H1 (cell line): Measurements from ENCODE around the gene CYB561. TPM values are rescaled to one million over a fixed set of nuclear protein-coding genes. Genes with fewer than 3 reads are reported as not detected.

Experiments
- CTCF ChIA-PET: fragments of 300-600 bp; sonication (Branson Sonifier 250); formaldehyde crosslinking; loops from one replicate; lab custom pipeline; 2021; ENCODE audit not compliant: partially characterized antibody; lab: Charles Lee
- POLR2A ChIA-PET: fragments of 300-600 bp; sonication (Branson Sonifier 250); formaldehyde crosslinking; loops from one replicate; lab custom pipeline; 2021; ENCODE audit warnings: inconsistent platforms; ENCODE audit not compliant: partially characterized antibody; lab: Charles Lee
- DNase-seq, 2 experiments: peaks; one replicate each; pipeline versions ENCODE4 v3.0.0 to v3.0.0-alpha.2; 2010 to 2022; ENCODE audit warnings: low spot score in 2 of 2, low read depth in 1 of 2, mixed read lengths in 1 of 2
- FAIRE-seq: peaks from 2 replicates; lab custom pipeline; 2011; peaks lifted over from hg19 to GRCh38; lab: Jason Lieb, UNC
- H2AFZ ChIP-seq: 2 replicates; pipeline ENCODE4 v1.8.1; 2012; ENCODE audit warnings: low read length, inconsistent platforms
- H2AK5ac ChIP-seq: 2 replicates; pipeline ENCODE4 v1.6.1; 2013; ENCODE audit warnings: low read depth, low read length
- H2BK120ac ChIP-seq: replicated peaks from 2 replicates; pipeline ENCODE3; 2013; ENCODE audit warnings: low read depth, low read length, inconsistent platforms
- H2BK12ac ChIP-seq: 2 replicates; pipeline ENCODE4 v1.6.1; 2013; ENCODE audit warnings: low read depth, low read length
- H2BK15ac ChIP-seq: 2 replicates; pipeline ENCODE4 v1.6.1; 2013; ENCODE audit warnings: low read length
- H2BK20ac ChIP-seq: 2 replicates; pipeline ENCODE4 v1.6.1; 2013; ENCODE audit warnings: low read length
- H2BK5ac ChIP-seq: 2 replicates; pipeline ENCODE4 v1.6.1; 2013; ENCODE audit warnings: low read depth, low read length
- H3K14ac ChIP-seq: 2 replicates; pipeline ENCODE4 v1.6.1; 2013; ENCODE audit warnings: inconsistent platforms; ENCODE audit not compliant: insufficient read length
- H3K18ac ChIP-seq: 2 replicates; pipeline ENCODE4 v1.6.1; 2013; ENCODE audit warnings: low read length; ENCODE audit errors: extremely low read depth
- H3K23ac ChIP-seq: 2 replicates; pipeline ENCODE4 v1.6.1; 2013; ENCODE audit warnings: inconsistent platforms; ENCODE audit not compliant: insufficient read length
- H3K23me2 ChIP-seq: 2 replicates; pipeline ENCODE4 v1.6.1; 2013; ENCODE audit warnings: low read depth, low read length
- H3K27ac ChIP-seq: 2 replicates; pipeline ENCODE4 v1.6.1; 2011; ENCODE audit warnings: low read depth, low read length, inconsistent platforms
- H3K27me3 ChIP-seq, 4 experiments: replicated peaks in 1 of 4; 1 replicate in 1 of 4; 2 replicates in 3 of 4; pipeline versions ENCODE4 v1.6.1 to v1.8.1; 2011 to 2013; ENCODE audit warnings: low read length in 3 of 4, mild to moderate bottlenecking in 3 of 4, inconsistent platforms in 2 of 4, mixed read lengths in 2 of 4, moderate library complexity in 1 of 4; ENCODE audit not compliant: control insufficient read depth in 3 of 4, insufficient read depth in 3 of 4; ENCODE audit errors: extremely low read depth in 1 of 4
- H3K36me3 ChIP-seq, 4 experiments: 2 replicates each; pipeline versions ENCODE4 v1.6.1 to v1.8.1; 2011 to 2013; ENCODE audit warnings: mild to moderate bottlenecking in 4 of 4, low read length in 3 of 4, moderate library complexity in 2 of 4, control low read depth in 1 of 4, inconsistent platforms in 1 of 4; ENCODE audit not compliant: insufficient read depth in 4 of 4, control insufficient read depth in 2 of 4
- H3K4ac ChIP-seq: replicated peaks from 2 replicates; pipeline ENCODE3; 2013; ENCODE audit warnings: low read length, low read depth, mixed read lengths, inconsistent platforms; ENCODE audit not compliant: insufficient read length
- H3K4me1 ChIP-seq, 4 experiments: replicated peaks in 1 of 4; 1 replicate in 1 of 4; 2 replicates in 3 of 4; pipeline versions ENCODE4 v1.6.1 to v1.8.1; 2011 to 2013; ENCODE audit warnings: low read length in 3 of 4, inconsistent platforms in 2 of 4, mixed read lengths in 1 of 4; ENCODE audit not compliant: insufficient read depth in 4 of 4, control insufficient read depth in 3 of 4
- H3K4me2 ChIP-seq, 2 experiments: 2 replicates each; pipeline versions ENCODE4 v1.6.1 to v1.8.1; 2011 to 2013; ENCODE audit warnings: low read depth in 2 of 2, low read length in 2 of 2, control low read depth in 1 of 2, inconsistent platforms in 1 of 2, mild to moderate bottlenecking in 1 of 2; ENCODE audit not compliant: insufficient read depth in 1 of 2
- H3K4me3 ChIP-seq, 4 experiments: fragments of 200-600, 300-600 bp in 1 of 4; sonication (generic), shearing (Covaris generic), sonication (Bioruptor Twin) in 1 of 4; 2 replicates each; pipeline versions ENCODE4 v1.5.1 to v1.8.1; 2011 to 2016; ENCODE audit warnings: low read length in 4 of 4, low read depth in 3 of 4, control low read depth in 2 of 4, inconsistent platforms in 2 of 4, mild to moderate bottlenecking in 2 of 4, mixed read lengths in 1 of 4, moderate library complexity in 1 of 4; ENCODE audit not compliant: insufficient read depth in 2 of 4; ENCODE audit errors: extremely low read depth in 1 of 4
- H3K56ac ChIP-seq: replicated peaks from 2 replicates; pipeline ENCODE3; 2013; ENCODE audit warnings: low read depth, mild to moderate bottlenecking, mixed read lengths, low read length, inconsistent platforms; ENCODE audit not compliant: insufficient read length
- H3K79me1 ChIP-seq: 2 replicates; pipeline ENCODE4 v1.6.1; 2013; ENCODE audit warnings: low read depth, low read length, control low read depth
- H3K79me2 ChIP-seq, 2 experiments: 2 replicates each; pipeline versions ENCODE4 v1.6.1 to v1.8.1; 2012 to 2013; ENCODE audit warnings: low read length in 2 of 2, mild to moderate bottlenecking in 2 of 2, inconsistent platforms in 1 of 2; ENCODE audit not compliant: insufficient read depth in 2 of 2, control insufficient read depth in 1 of 2
- H3K9ac ChIP-seq, 4 experiments: replicated peaks in 1 of 4; 1 replicate in 1 of 4; 2 replicates in 3 of 4; pipeline versions ENCODE4 v1.6.1 to v1.8.1; 2011 to 2013; ENCODE audit warnings: low read depth in 3 of 4, low read length in 3 of 4, control low read depth in 2 of 4, mild to moderate bottlenecking in 2 of 4, moderate library complexity in 2 of 4, inconsistent platforms in 1 of 4; ENCODE audit errors: extremely low read depth in 1 of 4
- H3K9me3 ChIP-seq, 2 experiments: 2 replicates each; pipeline versions ENCODE4 v1.6.1 to v1.8.1; 2012 to 2013; ENCODE audit warnings: mild to moderate bottlenecking in 2 of 2, moderate library complexity in 2 of 2, control low read depth in 1 of 2, inconsistent platforms in 1 of 2, low read depth in 1 of 2, low read length in 1 of 2, mixed read lengths in 1 of 2; ENCODE audit not compliant: insufficient read depth in 2 of 2
- H4K20me1 ChIP-seq, 2 experiments: replicated peaks in 1 of 2; 2 replicates each; pipeline versions ENCODE3 to v1.8.1; 2011 to 2013; ENCODE audit warnings: inconsistent platforms in 2 of 2, low read length in 2 of 2, mild to moderate bottlenecking in 1 of 2; ENCODE audit not compliant: insufficient read depth in 2 of 2, control insufficient read depth in 1 of 2
- H4K5ac ChIP-seq: 2 replicates; pipeline ENCODE4 v1.6.1; 2013; ENCODE audit warnings: low read length, low read depth, mixed read lengths, inconsistent platforms; ENCODE audit not compliant: insufficient read length
- H4K8ac ChIP-seq: 2 replicates; pipeline ENCODE4 v1.8.0; 2013; ENCODE audit warnings: mild to moderate bottlenecking, moderate library complexity, low read length, inconsistent platforms; ENCODE audit not compliant: insufficient read depth; ENCODE audit errors: extremely low read depth
- H4K91ac ChIP-seq: replicated peaks from 2 replicates; pipeline ENCODE3; 2013; ENCODE audit warnings: low read length, mixed read lengths, inconsistent platforms; ENCODE audit not compliant: insufficient read length
- NRF1 ChIP-seq: IDR thresholded peaks from 2 replicates; pipeline ENCODE4 v1.6.1; 2011; ENCODE audit warnings: mild to moderate bottlenecking, low read depth, low read length, improper control_type of control experiment
- WGBS, 2 experiments: shearing (Covaris generic) in 1 of 2; methylation state at CpG; one replicate each; pipeline versions ENCODE4 v1.1.6 to v1.1.7; 2013 to 2015; ENCODE audit warnings: low lambda C conversion rate in 2 of 2, mixed read lengths in 2 of 2, inconsistent platforms in 1 of 2, low coverage in 1 of 2, missing lambda C conversion rate in 1 of 2; ENCODE audit not compliant: insufficient replicate concordance in 2 of 2, insufficient coverage in 1 of 2, insufficient read length in 1 of 2; ENCODE audit errors: extremely low coverage in 1 of 2, missing lambda C conversion rate in 1 of 2; 5-methylcytosine and 5-hydroxymethylcytosine counted together
- polyA plus RNA-seq, 7 experiments: library from polyadenylated mRNA; depleted of rRNA in 3 of 7; stranded (reverse) in 5 of 7; unstranded in 2 of 7; fragments of >200 nt in 5 of 7; fragments of 200-250 nt in 2 of 7; gene quantifications; 1 replicate in 5 of 7; 2 replicates in 1 of 7; 4 replicates in 1 of 7; pipeline versions ENCODE4 v1.2.1 to v1.2.3, GENCODE V29; 2011 to 2013; ENCODE audit warnings: missing spikeins in 2 of 7, mixed read lengths in 2 of 7
- total RNA-seq: library from RNA; stranded (reverse); fragmentation: NEBNext Ultra II Directional; extraction: Animal tissue kit (Norgen Biotek cat#: 25700); gene quantifications from 2 replicates; pipeline ENCODE4 v1.2.1, GENCODE V29; 2021

CYB561 gene
- total and polyA plus RNA-seq, 2 of the 8 experiments (the other 6 are each of a cell fraction or from before 2014, with no cell fraction given): 19.7 to 23.4 TPM

- H2BK20ac ChIP-seq: no peak overlapping the region
- H2BK15ac ChIP-seq: no peak overlapping the region
- H4K5ac ChIP-seq: no peak overlapping the region
- H3K23me2 ChIP-seq: no peaks in the 10 kb centered on the region
- no peak overlapping the region for H2AFZ ChIP-seq
- H3K56ac ChIP-seq: no peak overlapping the region
- TF ChIP-seq NRF1: no peak
- H2AK5ac ChIP-seq: no peak overlapping the region
- no peak overlapping the region for H4K8ac ChIP-seq
- H3K9ac ChIP-seq: no peak overlapping the region
- no peak overlapping the region for H2BK12ac ChIP-seq
- no peak overlapping the region for H3K14ac ChIP-seq
- CTCF ChIA-PET: interaction anchor here (0.6 to 29.0 kb wide), 19 partner anchors 12 to 543 kb away, joined by 3 to 758 read pairs (median 8); partner anchors contain the start of genes ACE, CYB561 and KCNH6
- H3K4me2 ChIP-seq: no peak overlapping the region
- H2BK5ac ChIP-seq: no peak overlapping the region
- no peaks in the 10 kb centered on the region for H3K27me3 ChIP-seq
- no peak overlapping the region for H3K4ac ChIP-seq
- no peaks in the 10 kb centered on the region for H3K9me3 ChIP-seq
- POLR2A ChIA-PET: interaction anchor here (1.4 to 3.3 kb wide), 2 partner anchors 10 to 50 kb away, joined by 3 to 10 read pairs; partner anchors contain the start of gene ACE
- H3K79me2 ChIP-seq: no peaks in the 10 kb centered on the region
- FAIRE-seq: no peak
- H3K4me3 ChIP-seq: no peak overlapping the region
- H4K91ac ChIP-seq: no peak overlapping the region
- 91% methylated on average over 2 of the region's 2 CpGs; no CpG with 5 or more reads in 1 of the 2 experiments for WGBS, 2 experiments
- H3K27ac ChIP-seq: no peak overlapping the region
- no peak overlapping the region for H3K18ac ChIP-seq
- peaks cover 2 to 8% (median 4%) of the 10 kb centered on the region in 4 experiments; a peak in 6 of 7 replicates for H3K4me1 ChIP-seq
- H4K20me1 ChIP-seq: no peaks in the 10 kb centered on the region
- no peak for DNase-seq
- no peak overlapping the region for H3K23ac ChIP-seq
- no peaks in the 10 kb centered on the region for H3K36me3 ChIP-seq
- no peak overlapping the region for H2BK120ac ChIP-seq
- no peaks in the 10 kb centered on the region for H3K79me1 ChIP-seq
These were observed 19.2 kb downstream of the CYB561 start for GRCh38 chr17:63426917-63427308.
